Activated B cell treated with CpG ODN at 0.5 μM for 24 hours (primary cell): ENCODE data around the gene SNW1. TPM values are rescaled to one million over a fixed set of nuclear protein-coding genes. Genes with fewer than 3 reads are reported as not detected.

Experiments
- ATAC-seq: fragments of 200-7000 bp; cut with Tn5 transposase; one replicate; pipeline ENCODE4 v1.10.0; 2021; ENCODE audit warnings: low read depth, mild to moderate bottlenecking, moderate library complexity
- CTCF ChIA-PET: fragments of 350-600 bp; sonication (Branson Sonifier 250); formaldehyde crosslinking; loops from one replicate; lab custom pipeline; 2021; ENCODE audit warnings: antibody characterized with exemption; lab: Charles Lee
- POLR2A ChIA-PET: fragments of 350-600 bp; sonication (Branson Sonifier 250); formaldehyde crosslinking; loops from one replicate; lab custom pipeline; 2021; ENCODE audit warnings: antibody characterized with exemption; lab: Charles Lee
- DNase-seq: peaks from one replicate; pipeline ENCODE4 v3.0.0; 2022
- H3K27ac Mint-ChIP-seq: one replicate; pipeline ENCODE4 v1.8.0; 2020; ENCODE audit warnings: mixed read lengths
- H3K27me3 Mint-ChIP-seq: one replicate; pipeline ENCODE4 v1.8.0; 2021; ENCODE audit warnings: mixed read lengths
- H3K36me3 Mint-ChIP-seq: one replicate; pipeline ENCODE4 v1.8.0; 2021; ENCODE audit warnings: low read depth, mixed read lengths
- H3K4me1 Mint-ChIP-seq: one replicate; pipeline ENCODE4 v1.8.0; 2021; ENCODE audit warnings: mixed read lengths
- H3K4me3 Mint-ChIP-seq: one replicate; pipeline ENCODE4 v1.8.0; 2020; ENCODE audit warnings: mild to moderate bottlenecking, mixed read lengths
- H3K9me3 Mint-ChIP-seq: one replicate; pipeline ENCODE4 v1.8.0; 2020; ENCODE audit warnings: mixed read lengths
- CTCF ChIP-seq: fragments of 200-600 bp; IDR thresholded peaks from one replicate; pipeline ENCODE4 v1.8.0; 2022; ENCODE audit warnings: antibody characterized with exemption, mild to moderate bottlenecking
- intact Hi-C: fragments of 100-400 bp; cut with micrococcal nuclease; formaldehyde crosslinking; loops from one replicate; pipeline ENCODE4 v1.15.1; 2024
- total RNA-seq: library from RNA; stranded (reverse); gene quantifications from 2 replicates; pipeline ENCODE4 v1.2.3, GENCODE V29; 2022

SNW1 gene
- 88.2 and 89.3 TPM in 2 replicates for total RNA-seq

GRCh38 chr14:77760381-77761204 is at the start of gene SNW1:
Gene SNW1, minus strand, starts transcription at chr14:77761156. Its CDS starts 29 bp downstream, at chr14:77761127.
- no peaks in the 10 kb centered on the region for H3K9me3 Mint-ChIP-seq
- no peak for TF ChIP-seq CTCF
- peak within 1 kb of the TSS; percentile 97 for H3K27ac Mint-ChIP-seq
- peak within 1 kb of the TSS; percentile 97 for H3K4me3 Mint-ChIP-seq
- peaks cover 37% of the 10 kb centered on the region for H3K4me1 Mint-ChIP-seq
- peak; percentile 77 for DNase-seq
- H3K27me3 Mint-ChIP-seq, result no peaks in the 10 kb centered on the region
- POLR2A ChIA-PET, result interaction anchor here (0.9 to 2.2 kb wide), 7 partner anchors 9 to 439 kb away, joined by 4 to 21 read pairs (median 10); partner anchors contain the start of genes ADCK1, GSTZ1, POMT2 and SAMD15
- peaks cover 32% of the 10 kb centered on the region for H3K36me3 Mint-ChIP-seq
- peak; percentile 91 for ATAC-seq
- intact Hi-C loops, result loop anchor here (1.0 to 5.0 kb wide), 6 partner anchors 40 to 440 kb away; partner anchors contain the start of genes ADCK1, ALKBH1, POMT2 and SAMD15
- CTCF ChIA-PET, result interaction anchor here (2.1 kb wide), 1 partner anchor 40 kb away, joined by 4 read pairs; the partner anchor contains the start of gene ADCK1

DNA sequence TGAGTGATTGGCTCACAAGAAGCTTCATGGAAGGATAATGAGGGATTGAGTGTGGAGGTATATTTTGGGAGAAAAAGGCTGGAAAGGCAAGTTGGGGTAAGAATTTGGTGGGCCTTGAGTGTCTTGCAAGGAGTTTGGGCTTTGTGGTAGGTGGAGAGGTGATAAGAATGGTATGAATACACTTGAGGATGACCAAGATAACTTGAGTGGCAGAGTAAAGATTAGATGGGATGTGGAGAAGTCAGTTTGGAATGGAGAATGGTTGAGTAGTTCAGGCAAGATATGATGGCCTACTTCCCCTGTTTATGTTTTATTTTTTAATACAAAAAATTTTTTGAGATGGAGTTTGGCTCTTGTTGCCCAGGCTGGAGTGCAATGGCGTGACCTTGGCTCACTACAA is 48.1 kb upstream of the SNW1 start:
- POLR2A ChIA-PET, result no interaction called here
- Mint-ChIP-seq H3K27ac (no peak overlapping the region), H3K36me3 (no peaks in the 10 kb centered on the region)

DNA sequence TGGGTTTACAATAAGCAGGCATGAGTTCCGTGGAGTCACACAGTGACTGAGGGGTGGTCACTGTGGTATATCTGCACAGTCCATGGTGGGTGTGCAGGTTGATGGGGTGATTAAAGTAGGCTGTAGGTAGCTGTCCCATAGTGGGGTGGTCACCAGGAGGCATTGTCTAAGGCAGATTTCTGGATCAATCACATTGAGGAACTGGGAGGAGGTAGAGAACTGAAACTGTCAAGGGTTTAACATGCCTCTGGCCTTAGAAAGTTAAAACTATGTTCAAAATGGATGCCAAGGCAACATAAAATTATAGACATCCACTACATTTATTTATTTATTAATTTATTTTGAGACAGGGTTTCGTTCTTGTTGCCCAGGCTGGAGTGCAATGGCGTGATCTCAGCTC is 47.3 kb upstream of the SNW1 start:
- H3K9me3 Mint-ChIP-seq, result no peaks in the 10 kb centered on the region
- no peak for ATAC-seq
- CTCF ChIA-PET, result no interaction called here
- TF ChIP-seq CTCF, result no peak
- no peak overlapping the region for H3K4me3 Mint-ChIP-seq
- intact Hi-C loops, result no loop called here
- no peak overlapping the region for H3K27ac Mint-ChIP-seq
- POLR2A ChIA-PET, result no interaction called here
- DNase-seq, result no peak
- no peaks in the 10 kb centered on the region for H3K4me1 Mint-ChIP-seq
- no peaks in the 10 kb centered on the region for H3K36me3 Mint-ChIP-seq
- no peaks in the 10 kb centered on the region for H3K27me3 Mint-ChIP-seq

More for the DNA sequence above, 48.1 kb upstream of the SNW1 start:
- Mint-ChIP-seq H3K4me1 (no peaks in the 10 kb centered on the region), H3K27me3 (no peaks in the 10 kb centered on the region), H3K4me3 (no peak overlapping the region), H3K9me3 (no peaks in the 10 kb centered on the region)
- TF ChIP-seq CTCF, result no peak
- CTCF ChIA-PET, result no interaction called here
- no peak for DNase-seq
- intact Hi-C loops, result no loop called here
- ATAC-seq, result no peak

DNA sequence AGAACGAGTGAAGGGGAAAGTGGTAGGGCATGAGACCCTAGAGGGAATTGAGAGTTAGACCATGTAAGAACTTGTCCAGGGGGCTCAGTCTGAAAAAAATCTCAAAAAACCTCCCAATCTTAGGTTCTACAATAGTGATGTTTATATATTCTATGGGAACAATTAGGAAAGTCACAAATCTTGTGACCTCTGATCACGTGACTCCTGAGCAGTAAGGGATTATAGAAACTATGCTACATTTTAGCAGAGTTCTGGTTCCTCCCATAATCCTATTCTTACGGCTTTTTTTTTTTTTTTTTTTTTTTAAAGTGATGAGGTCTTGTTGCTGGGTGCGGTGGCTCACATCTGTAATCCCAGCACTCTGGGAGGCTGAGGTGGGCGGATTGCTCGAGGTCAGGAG is 44.8 kb upstream of the SNW1 start:
- intact Hi-C loops, result no loop called here
- H3K27ac Mint-ChIP-seq, result no peak overlapping the region
- no peaks in the 10 kb centered on the region for H3K27me3 Mint-ChIP-seq
- no peak for TF ChIP-seq CTCF
- H3K4me3 Mint-ChIP-seq, result no peak overlapping the region
- H3K4me1 Mint-ChIP-seq, result no peaks in the 10 kb centered on the region
- ChIA-PET POLR2A (no interaction called here), CTCF (no interaction called here)
- DNase-seq, result no peak
- H3K36me3 Mint-ChIP-seq, result no peaks in the 10 kb centered on the region
- no peak for ATAC-seq
- no peaks in the 10 kb centered on the region for H3K9me3 Mint-ChIP-seq

GRCh38 chr14:77804592-77804991 is 43.6 kb upstream of the SNW1 start:
- Mint-ChIP-seq H3K9me3 (no peaks in the 10 kb centered on the region), H3K27ac (no peak overlapping the region), H3K4me1 (peaks cover 6% of the 10 kb centered on the region), H3K36me3 (no peaks in the 10 kb centered on the region), H3K27me3 (no peaks in the 10 kb centered on the region), H3K4me3 (no peak overlapping the region)
- intact Hi-C loops, result no loop called here
- CTCF ChIA-PET, result no interaction called here
- DNase-seq (no peak), ATAC-seq (no peak)
- POLR2A ChIA-PET, result interaction anchor here (0.6 kb wide), 1 partner anchor 15 kb away, joined by 9 read pairs; no protein-coding TSS in a partner anchor
- no peak for TF ChIP-seq CTCF
